IPS-15b (cell line): ENCODE data around the gene NCMAP.

Source experiments
- H3K27me3 ChIP-seq: one replicate; pipeline ENCODE4 v1.6.1; 2013; ENCODE audit warnings: low read length; ENCODE audit not compliant: control insufficient read depth, insufficient read depth
- H3K36me3 ChIP-seq: one replicate; pipeline ENCODE4 v1.6.1; 2013; ENCODE audit warnings: low read length; ENCODE audit not compliant: control insufficient read depth, insufficient read depth
- H3K4me1 ChIP-seq: one replicate; pipeline ENCODE4 v1.6.1; 2013; ENCODE audit warnings: mild to moderate bottlenecking, low read length; ENCODE audit not compliant: control insufficient read depth, insufficient read depth
- H3K4me3 ChIP-seq: one replicate; pipeline ENCODE4 v1.5.1; 2013; ENCODE audit warnings: low read depth, low read length
- H3K9ac ChIP-seq: one replicate; pipeline ENCODE4 v1.6.1; 2013; ENCODE audit warnings: low read depth, mild to moderate bottlenecking, low read length
- H3K9me3 ChIP-seq: one replicate; pipeline ENCODE4 v1.6.1; 2013; ENCODE audit warnings: mild to moderate bottlenecking, low read length; ENCODE audit not compliant: control insufficient read depth, insufficient read depth

Gene NCMAP

GRCh38 chr1:24606296-24606605 lies 50.4 kb downstream of the NCMAP start:
- Histone ChIP-seq H3K27me3 (no peaks in the 10 kb centered on the region), H3K36me3 (no peaks in the 10 kb centered on the region), H3K9ac (no peak overlapping the region), H3K9me3 (no peaks in the 10 kb centered on the region), H3K4me1 (no peaks in the 10 kb centered on the region), H3K4me3 (no peak overlapping the region)

DNA sequence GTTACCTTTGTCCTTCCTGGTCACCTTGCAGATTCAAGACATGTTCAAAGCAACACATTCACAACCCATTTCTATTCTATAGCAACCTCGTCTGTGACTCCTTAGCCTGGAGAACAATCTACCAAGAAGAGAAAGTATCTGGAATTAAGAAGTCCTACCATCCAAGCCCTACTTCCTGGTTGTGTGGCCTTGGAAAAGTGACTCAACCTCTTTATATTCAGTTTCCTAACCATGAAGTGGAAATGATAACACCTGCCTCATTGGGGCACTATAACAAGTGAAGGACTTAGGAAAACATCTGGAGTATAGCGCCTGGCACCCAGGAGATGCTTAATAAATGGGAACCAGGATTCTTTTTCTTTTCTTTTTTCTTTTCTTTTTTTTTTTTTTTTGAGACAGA lies 50.7 kb downstream of the NCMAP start:
- H3K4me1 ChIP-seq = no peaks in the 10 kb centered on the region
- no peaks in the 10 kb centered on the region for H3K36me3 ChIP-seq
- H3K27me3 ChIP-seq = no peaks in the 10 kb centered on the region
- no peaks in the 10 kb centered on the region for H3K9me3 ChIP-seq
- no peak overlapping the region for H3K4me3 ChIP-seq
- H3K9ac ChIP-seq = no peak overlapping the region

GRCh38 chr1:24609949-24610517 lies 54.1 kb downstream of the NCMAP start:
- no peaks in the 10 kb centered on the region for H3K27me3 ChIP-seq
- H3K4me3 ChIP-seq = no peak overlapping the region
- H3K36me3 ChIP-seq = no peaks in the 10 kb centered on the region
- H3K9me3 ChIP-seq = no peaks in the 10 kb centered on the region
- H3K4me1 ChIP-seq = no peaks in the 10 kb centered on the region
- H3K9ac ChIP-seq = no peak overlapping the region

DNA sequence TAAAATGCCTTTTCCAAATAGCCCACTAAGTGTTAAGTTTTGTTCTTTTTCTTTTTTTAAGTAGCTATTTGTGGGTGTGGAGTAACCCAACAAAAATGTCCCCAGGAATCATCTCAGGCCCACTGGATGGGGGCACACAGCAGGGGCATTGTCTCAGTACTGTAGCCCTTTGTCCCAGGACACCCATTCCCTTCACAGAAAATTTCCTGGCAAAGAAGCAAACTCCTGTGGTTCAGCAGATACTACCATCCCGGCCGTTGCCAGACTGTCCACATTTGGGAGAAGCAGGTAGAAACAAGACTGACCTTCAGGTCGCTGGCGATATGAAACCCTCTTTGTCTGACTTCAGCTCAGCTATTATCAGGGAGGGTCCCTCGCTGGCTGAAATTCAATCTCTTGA lies 63.5 kb downstream of the NCMAP start:
- Histone ChIP-seq H3K9me3 (no peaks in the 10 kb centered on the region), H3K4me3 (no peak overlapping the region), H3K36me3 (no peaks in the 10 kb centered on the region), H3K4me1 (no peaks in the 10 kb centered on the region), H3K9ac (no peak overlapping the region), H3K27me3 (no peaks in the 10 kb centered on the region)

- no peaks in the 10 kb centered on the region for H3K4me1 ChIP-seq
- H3K27me3 ChIP-seq = no peaks in the 10 kb centered on the region
- H3K36me3 ChIP-seq = no peaks in the 10 kb centered on the region
- H3K9me3 ChIP-seq = no peaks in the 10 kb centered on the region
- H3K9ac ChIP-seq = no peak overlapping the region
- no peak overlapping the region for H3K4me3 ChIP-seq
Measured at GRCh38 chr1:24620678-24621077, 64.8 kb downstream of the NCMAP start.

DNA sequence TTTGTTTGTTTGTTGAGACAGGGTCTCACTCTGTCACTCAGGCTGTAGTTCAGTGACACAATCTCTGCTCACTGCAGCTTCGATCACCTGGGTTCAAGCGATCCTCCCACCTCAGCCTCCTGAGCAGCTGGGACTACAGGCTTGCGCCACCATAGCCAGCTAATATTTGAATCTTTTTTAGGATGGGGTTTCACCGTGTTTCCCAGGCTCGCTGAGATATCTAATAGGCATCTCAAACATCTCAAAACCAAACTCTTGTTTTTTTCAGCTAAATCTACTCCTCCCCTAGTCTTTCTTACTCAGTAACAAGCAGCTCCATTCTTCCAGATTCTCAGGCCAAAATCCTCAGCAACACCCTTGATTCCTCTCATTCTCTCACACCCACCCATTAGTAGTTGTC lies 65.2 kb downstream of the NCMAP start:
- H3K9ac ChIP-seq = no peak overlapping the region
- H3K4me1 ChIP-seq = no peaks in the 10 kb centered on the region
- no peaks in the 10 kb centered on the region for H3K27me3 ChIP-seq
- H3K36me3 ChIP-seq = no peaks in the 10 kb centered on the region
- H3K9me3 ChIP-seq = no peaks in the 10 kb centered on the region
- no peak overlapping the region for H3K4me3 ChIP-seq

GRCh38 chr1:24622218-24622617 lies 66.3 kb downstream of the NCMAP start:
- H3K4me3 ChIP-seq = no peak overlapping the region
- no peaks in the 10 kb centered on the region for H3K4me1 ChIP-seq
- H3K9ac ChIP-seq = no peak overlapping the region
- H3K36me3 ChIP-seq = no peaks in the 10 kb centered on the region
- H3K9me3 ChIP-seq = no peaks in the 10 kb centered on the region
- H3K27me3 ChIP-seq = no peaks in the 10 kb centered on the region

- Histone ChIP-seq H3K9me3 (no peaks in the 10 kb centered on the region), H3K4me3 (no peak overlapping the region), H3K36me3 (no peaks in the 10 kb centered on the region), H3K9ac (no peak overlapping the region), H3K4me1 (peaks cover 4% of the 10 kb centered on the region), H3K27me3 (no peaks in the 10 kb centered on the region)
Measured at GRCh38 chr1:24632832-24633175, 76.9 kb downstream of the NCMAP start.

GRCh38 chr1:24635195-24635843 lies 79.4 kb downstream of the NCMAP start:
- Histone ChIP-seq H3K9ac (no peak overlapping the region), H3K4me3 (no peak overlapping the region), H3K9me3 (no peaks in the 10 kb centered on the region), H3K27me3 (no peaks in the 10 kb centered on the region), H3K36me3 (no peaks in the 10 kb centered on the region), H3K4me1 (peaks cover 4% of the 10 kb centered on the region)

DNA sequence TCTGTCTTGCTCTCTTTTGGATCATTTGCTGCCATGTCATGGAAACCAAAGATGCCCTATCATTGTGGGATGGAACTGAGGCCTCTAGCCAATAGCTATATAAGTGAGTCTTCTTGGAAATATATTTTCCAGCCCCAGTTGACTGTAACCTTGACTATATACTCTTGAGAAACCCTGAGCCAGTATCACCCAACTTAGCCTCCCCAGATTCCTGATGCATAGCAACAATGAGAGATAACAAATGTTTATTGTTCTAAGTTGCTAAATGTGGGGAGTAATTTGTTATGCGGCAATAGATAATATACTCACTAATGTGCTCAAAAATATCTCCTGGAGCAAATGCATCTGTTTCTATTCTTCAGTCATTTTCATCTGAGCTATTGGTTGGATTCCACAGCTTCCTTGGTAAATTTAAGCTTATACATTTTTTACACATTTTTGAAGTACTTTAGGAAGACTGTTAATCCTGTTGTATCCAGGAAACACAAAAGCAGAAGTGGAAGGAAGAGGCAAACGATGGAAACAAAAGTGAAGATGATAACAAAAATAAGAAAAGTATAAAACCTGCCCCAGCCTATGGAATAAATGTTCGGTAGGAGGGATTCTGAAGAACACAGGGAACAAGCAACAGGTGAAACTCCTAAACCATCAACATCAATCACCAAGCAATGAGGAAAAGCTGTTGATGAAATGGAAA lies 80.9 kb downstream of the NCMAP start:
- no peak overlapping the region for H3K9ac ChIP-seq
- no peak overlapping the region for H3K4me3 ChIP-seq
- no peaks in the 10 kb centered on the region for H3K9me3 ChIP-seq
- H3K27me3 ChIP-seq = no peaks in the 10 kb centered on the region
- peaks cover 4% of the 10 kb centered on the region for H3K4me1 ChIP-seq
- H3K36me3 ChIP-seq = no peaks in the 10 kb centered on the region

DNA sequence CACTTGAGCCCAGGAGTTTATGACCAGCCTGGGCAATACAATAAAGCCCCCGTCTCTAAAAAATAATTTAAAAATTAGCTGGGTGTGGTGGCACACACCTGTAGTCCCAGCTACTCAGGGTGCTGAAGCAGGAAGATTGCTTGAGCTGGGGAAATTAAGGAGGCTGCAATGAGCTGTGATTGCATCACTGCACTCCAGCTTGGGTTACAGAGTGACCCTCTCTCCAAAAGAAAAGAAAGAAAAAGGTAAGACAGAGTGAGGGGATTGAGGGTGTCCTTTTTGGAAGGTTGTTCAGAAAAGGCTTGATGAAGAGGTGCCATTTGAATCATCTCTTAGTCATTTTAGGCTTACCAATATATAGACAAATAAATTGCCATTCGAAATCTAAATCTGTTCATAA lies 83.2 kb downstream of the NCMAP start:
- Histone ChIP-seq H3K27me3 (no peaks in the 10 kb centered on the region), H3K36me3 (no peaks in the 10 kb centered on the region), H3K9me3 (no peaks in the 10 kb centered on the region), H3K4me1 (no peaks in the 10 kb centered on the region), H3K9ac (no peak overlapping the region), H3K4me3 (no peak overlapping the region)

DNA sequence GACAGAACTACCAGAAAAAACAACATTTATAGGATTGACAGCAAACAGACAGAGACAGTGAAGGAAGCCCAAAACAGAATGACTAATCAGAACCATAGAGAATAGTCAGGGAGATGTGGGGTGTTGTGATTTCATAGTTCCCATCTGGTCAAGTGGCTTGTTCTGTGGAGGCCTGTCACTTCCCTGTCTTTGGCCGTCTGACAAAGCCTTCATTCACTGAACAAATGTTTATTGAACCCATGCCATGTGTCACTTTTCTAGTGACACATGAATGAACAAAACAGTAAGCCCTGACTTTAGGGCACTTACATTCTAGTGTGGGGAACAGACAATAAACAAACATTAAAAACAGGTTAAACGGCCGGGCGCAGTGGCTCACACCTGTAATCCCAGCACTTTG lies 84.0 kb downstream of the NCMAP start:
- Histone ChIP-seq H3K9ac (no peak overlapping the region), H3K4me3 (no peak overlapping the region), H3K36me3 (no peaks in the 10 kb centered on the region), H3K27me3 (no peaks in the 10 kb centered on the region), H3K4me1 (no peaks in the 10 kb centered on the region), H3K9me3 (no peaks in the 10 kb centered on the region)
